Body of pancreas (tissue), 4 donors: ENCODE data around the gene C11orf91. TPM values are rescaled to one million over a fixed set of nuclear protein-coding genes. Genes with fewer than 3 reads are reported as not detected.

Experiments used
- ATAC-seq: fragments of 150-250 bp; one replicate; pipeline ENCODE4 v1.9.1; 2016
- DNase-seq, 4 donors: peaks; one replicate each; pipeline ENCODE4 v3.0.0-alpha.2; 2019
- H3K27ac ChIP-seq, 4 donors: fragments of 200-600 bp; sonication (generic); 1 replicate in 3 of 4; 2 replicates in 1 of 4; pipeline versions ENCODE4 v1.5.1 to v1.6.1; 2016 to 2019; ENCODE audit warnings: mild to moderate bottlenecking in 1 of 4, mixed read lengths in 1 of 4, moderate library complexity in 1 of 4
- H3K27me3 ChIP-seq, 2 donors: fragments of 200-600 bp; sonication (generic); one replicate each; pipeline ENCODE4 v1.6.0; 2016; ENCODE audit warnings: mild to moderate bottlenecking in 1 of 2
- H3K36me3 ChIP-seq, 2 donors: fragments of 200-600 bp; sonication (generic); replicated peaks in 1 of 2; 2 replicates each; pipeline ENCODE4 v1.5.1; 2016; ENCODE audit warnings: low read depth in 2 of 2; ENCODE audit not compliant: insufficient read depth in 1 of 2
- H3K4me1 ChIP-seq: fragments of 200-600 bp; sonication (generic); one replicate; pipeline ENCODE4 v1.6.0; 2016
- H3K4me3 ChIP-seq, 2 donors: fragments of 200-600 bp; sonication (generic); 1 replicate in 1 of 2; 2 replicates in 1 of 2; pipeline ENCODE4 v1.5.1; 2016 to 2019
- H3K9me3 ChIP-seq, 3 donors: fragments of 200-600 bp; sonication (generic); 1 replicate in 2 of 3; 2 replicates in 1 of 3; pipeline ENCODE4 v1.5.1; 2016
- CTCF ChIP-seq, 7 experiments: fragments of 450-650 bp in 4 of 7; fragments of 200-600 bp in 3 of 7; sonication (generic) in 3 of 7; IDR thresholded peaks; one replicate each; pipeline ENCODE4 v1.5.1; 2016 to 2019; ENCODE audit warnings: antibody characterized with exemption in 7 of 7
- POLR2A ChIP-seq, 3 donors: fragments of 450-650 bp; IDR thresholded peaks; one replicate each; pipeline ENCODE4 v1.6.1; 2016; ENCODE audit warnings: antibody characterized with exemption in 3 of 3, mild to moderate bottlenecking in 2 of 3
- WGBS, 2 donors: methylation state at CpG; one replicate each; pipeline ENCODE4 v1.1.5; 2017; 5-methylcytosine and 5-hydroxymethylcytosine counted together
- intact Hi-C: fragments of 100-400 bp; cut with DNase I; formaldehyde crosslinking; loops from one replicate; pipeline ENCODE4 v1.15.1; 2023
- total RNA-seq, 2 donors: library from RNA; depleted of rRNA; stranded (reverse); fragments of >200 nt; gene quantifications; one replicate each; pipeline ENCODE4 v1.1.0, GENCODE V29; 2016

Gene C11orf91
- total RNA-seq, 2 donors from 2014 or later: not detected

- intact Hi-C loops: no loop called here
- Histone ChIP-seq H3K36me3 (no peaks in the 10 kb centered on the region), H3K4me3 (no peak overlapping the region), H3K4me1 (no peaks in the 10 kb centered on the region), H3K27me3 (no peaks in the 10 kb centered on the region), H3K9me3 (no peaks in the 10 kb centered on the region), H3K27ac (no peak overlapping the region)
- ATAC-seq: no peak
- DNase-seq: no peak
- no peak for TF ChIP-seq POLR2A (IDR thresholded peaks at IDR 0.05)
- no peak for TF ChIP-seq CTCF (IDR thresholded peaks at IDR 0.05)
- WGBS, 2 donors: 77 to 81% methylated on average over 6 of the region's 6 CpGs
Observed at GRCh38 chr11:33668468-33668825, 32.2 kb downstream of the C11orf91 start.

GRCh38 chr11:33667819-33668467, 32.7 kb downstream of the C11orf91 start:
- Histone ChIP-seq H3K9me3 (no peaks in the 10 kb centered on the region), H3K27ac (no peak overlapping the region), H3K4me1 (no peaks in the 10 kb centered on the region), H3K4me3 (no peak overlapping the region), H3K36me3 (no peaks in the 10 kb centered on the region), H3K27me3 (no peaks in the 10 kb centered on the region)
- DNase-seq (no peak), ATAC-seq (no peak)
- WGBS, 2 donors: 80 to 89% methylated on average over 11 to 18 of the region's 18 CpGs
- TF ChIP-seq POLR2A (IDR thresholded peaks at IDR 0.05) (no peak), CTCF (IDR thresholded peaks at IDR 0.05) (no peak)
- intact Hi-C loops: no loop called here

GRCh38 chr11:33665350-33666106, 35.1 kb downstream of the C11orf91 start:
- intact Hi-C loops: no loop called here
- Histone ChIP-seq H3K36me3 (no peaks in the 10 kb centered on the region), H3K27me3 (no peaks in the 10 kb centered on the region), H3K4me3 (no peak overlapping the region), H3K27ac (no peak overlapping the region), H3K4me1 (no peaks in the 10 kb centered on the region), H3K9me3 (no peaks in the 10 kb centered on the region)
- no peak for ATAC-seq
- DNase-seq: no peak
- TF ChIP-seq CTCF (IDR thresholded peaks at IDR 0.05): no peak
- TF ChIP-seq POLR2A (IDR thresholded peaks at IDR 0.05): no peak
- 77 to 87% methylated on average over 3 to 6 of the region's 6 CpGs for WGBS, 2 donors

- intact Hi-C loops: no loop called here
- Histone ChIP-seq H3K4me3 (no peak overlapping the region), H3K36me3 (no peaks in the 10 kb centered on the region), H3K9me3 (no peaks in the 10 kb centered on the region), H3K27me3 (no peaks in the 10 kb centered on the region), H3K27ac (no peak overlapping the region), H3K4me1 (no peaks in the 10 kb centered on the region)
- DNase-seq (no peak), ATAC-seq (no peak)
- TF ChIP-seq POLR2A (IDR thresholded peaks at IDR 0.05) (no peak), CTCF (IDR thresholded peaks at IDR 0.05) (no peak)
- 77% methylated on average over 4 of the region's 4 CpGs for WGBS, 2 donors
Observed at GRCh38 chr11:33664827-33665226, 35.8 kb downstream of the C11orf91 start.

GRCh38 chr11:33664166-33664565, 36.5 kb downstream of the C11orf91 start:
- TF ChIP-seq POLR2A (IDR thresholded peaks at IDR 0.05) (no peak), CTCF (IDR thresholded peaks at IDR 0.05) (no peak)
- 78 to 82% methylated on average over 6 of the region's 6 CpGs for WGBS, 2 donors
- Histone ChIP-seq H3K4me3 (no peak overlapping the region), H3K9me3 (no peaks in the 10 kb centered on the region), H3K27me3 (no peaks in the 10 kb centered on the region), H3K36me3 (no peaks in the 10 kb centered on the region), H3K4me1 (no peaks in the 10 kb centered on the region), H3K27ac (no peak overlapping the region)
- intact Hi-C loops: no loop called here
- ATAC-seq (no peak), DNase-seq (no peak)
